SK-N-MC (cell line): ENCODE measurements around the gene MEPE.
"Not testable (repeated sequence)": the region's sequence is repeated elsewhere in the genome, so short reads cannot be mapped to it uniquely, and the experiment has no call there.

Experiments
- DNase-seq: peaks from one replicate; pipeline ENCODE4 v3.0.0-alpha.2; 2011; ENCODE audit warnings: low read depth, low spot score
- H3K27ac ChIP-seq: fragments of 200-600 bp; sonication (generic); 2 replicates; pipeline ENCODE4 v1.5.1; 2016; ENCODE audit warnings: mixed run types
- H3K36me3 ChIP-seq: fragments of 200-600 bp; sonication (generic); 2 replicates; pipeline ENCODE4 v1.6.1; 2017; ENCODE audit warnings: antibody characterized with exemption, low read length, mixed read lengths; ENCODE audit not compliant: insufficient read depth
- H3K4me3 ChIP-seq: fragments of 200-600 bp; sonication (generic); 2 replicates; pipeline ENCODE4 v1.5.1; 2016
- H3K9ac ChIP-seq: fragments of 200-600 bp; sonication (generic); 2 replicates; pipeline ENCODE4 v1.8.0; 2017; ENCODE audit warnings: mixed run types, mixed read lengths; ENCODE audit not compliant: insufficient read length
- H3K9me3 ChIP-seq: fragments of 200-600 bp; sonication (generic); 2 replicates; pipeline ENCODE4 v1.6.1; 2017; ENCODE audit warnings: low read depth, mild to moderate bottlenecking, antibody characterized with exemption, low read length, moderate library complexity, mixed read lengths
- EZH2 ChIP-seq: fragments of 200-600 bp; sonication (generic); IDR thresholded peaks from one replicate; pipeline ENCODE4 v1.6.1; 2017; ENCODE audit warnings: antibody characterized with exemption
- FOXP2 ChIP-seq: optimal IDR thresholded peaks from 2 replicates; pipeline ENCODE3; 2011; ENCODE audit warnings: mild to moderate bottlenecking, moderate library complexity; ENCODE audit not compliant: insufficient read depth; ENCODE audit errors: extremely low read length, control extremely low read depth
- POLR2AphosphoS5 ChIP-seq: IDR thresholded peaks from 2 replicates; pipeline ENCODE4 v1.6.1; 2012; ENCODE audit warnings: mild to moderate bottlenecking, low read depth, low read length, borderline replicate concordance

Gene MEPE

GRCh38 chr4:87882861-87883260, 50.1 kb downstream of the MEPE start:
- TF ChIP-seq EZH2 (no peak), FOXP2 (no peak), POLR2AphosphoS5 (no peak)
- no peaks in the 10 kb centered on the region for H3K36me3 ChIP-seq
- no peak overlapping the region for H3K27ac ChIP-seq
- no peak overlapping the region for H3K9ac ChIP-seq
- H3K4me3 ChIP-seq: no peak overlapping the region
- no peak for DNase-seq
- H3K9me3 ChIP-seq: no peaks in the 10 kb centered on the region

- DNase-seq: no peak
These were observed 52.3 kb downstream of the MEPE start for GRCh38 chr4:87884976-87885549.

GRCh38 chr4:87886083-87886482, 53.3 kb downstream of the MEPE start:
- TF ChIP-seq POLR2AphosphoS5 (no peak), EZH2 (no peak), FOXP2 (no peak)
- no peak for DNase-seq
- no peaks in the 10 kb centered on the region for H3K36me3 ChIP-seq
- no peak overlapping the region for H3K9ac ChIP-seq
- H3K9me3 ChIP-seq: no peaks in the 10 kb centered on the region
- H3K4me3 ChIP-seq: no peak overlapping the region
- no peak overlapping the region for H3K27ac ChIP-seq

More at GRCh38 chr4:87884976-87885549, 52.3 kb downstream of the MEPE start:
- H3K4me3 ChIP-seq: no peak overlapping the region
- no peak overlapping the region for H3K9ac ChIP-seq
- no peaks in the 10 kb centered on the region for H3K9me3 ChIP-seq
- no peak overlapping the region for H3K27ac ChIP-seq
- TF ChIP-seq POLR2AphosphoS5 (no peak), FOXP2 (no peak), EZH2 (no peak)
- H3K36me3 ChIP-seq: no peaks in the 10 kb centered on the region

GRCh38 chr4:87890753-87891152, 58.0 kb downstream of the MEPE start:
- not testable (repeated sequence) for H3K9me3 ChIP-seq, H3K4me3 ChIP-seq, DNase-seq, H3K9ac ChIP-seq, H3K36me3 ChIP-seq, H3K27ac ChIP-seq

- peak overlapping the region; percentile 53 for H3K4me3 ChIP-seq
- 0 out of 2 replicates have a peak overlapping the region, but pooled peaks have one; percentile 10 for H3K27ac ChIP-seq
- peak overlapping the region; percentile 20 for H3K9ac ChIP-seq
- H3K9me3 ChIP-seq: no peaks in the 10 kb centered on the region
- DNase-seq: peak; percentile 63
- TF ChIP-seq POLR2AphosphoS5 (no peak), FOXP2 (no peak), EZH2 (no peak)
- no peaks in the 10 kb centered on the region for H3K36me3 ChIP-seq
These were observed 63.3 kb downstream of the MEPE start for GRCh38 chr4:87895964-87896621.
